Measurements from ENCODE around the gene SELENOP. TPM values are rescaled to one million over a fixed set of nuclear protein-coding genes. Genes with fewer than 3 reads are reported as not detected.
A peak's percentile ranks its signal among the peaks of the same experiment; 100 is the strongest.

SELENOP gene
- total and polyA plus RNA-seq, 2 of the 13 experiments (the other 11 are each of a cell fraction or from before 2014, with no cell fraction given): 1,895 to 2,083 TPM

DNA sequence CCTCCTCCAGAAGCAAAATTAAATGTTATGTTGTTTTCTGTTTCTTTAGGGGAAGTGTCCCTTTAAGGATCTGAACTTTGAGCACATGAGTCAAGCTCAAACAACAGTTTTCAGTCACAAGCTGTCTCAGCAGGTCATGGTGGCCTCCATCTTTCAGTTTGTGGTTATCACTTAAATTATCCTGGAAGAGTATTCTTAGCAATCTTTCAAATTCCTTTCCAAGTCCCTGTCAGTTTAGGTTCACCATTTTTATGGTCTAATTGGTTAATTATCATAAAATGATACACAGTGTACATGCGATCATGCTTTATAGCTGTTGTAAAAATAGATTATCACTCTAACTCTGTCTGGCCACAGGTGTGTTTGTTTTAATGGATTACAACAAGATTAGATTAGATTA is 43.1 kb upstream of the SELENOP start (continued):
- no peak for TF ChIP-seq ZNF547 (CRISPR knock-in tag; IDR thresholded peaks at IDR 0.05)
- TF ChIP-seq FIP1L1 (IDR thresholded peaks at IDR 0.05; ENCODE audit: borderline replicate concordance, insufficient read depth, low read depth, low read length): no peak
- TF ChIP-seq TOPORS (CRISPR knock-in tag; IDR thresholded peaks at IDR 0.05): no peak
- TF ChIP-seq NR2F1 (CRISPR knock-in tag; IDR thresholded peaks at IDR 0.05): no peak
- TF ChIP-seq TCF7L2 (IDR thresholded peaks at IDR 0.05; ENCODE audit: low read depth, low read length): no peak
- peak; percentile 69 for TF ChIP-seq POGZ (CRISPR knock-in tag; IDR thresholded peaks at IDR 0.05)
- TF ChIP-seq ZMYM4 (CRISPR knock-in tag; IDR thresholded peaks at IDR 0.05): peak; percentile 28; the same call in 1 of the 2 replicates
- TF ChIP-seq, protein P1, sequence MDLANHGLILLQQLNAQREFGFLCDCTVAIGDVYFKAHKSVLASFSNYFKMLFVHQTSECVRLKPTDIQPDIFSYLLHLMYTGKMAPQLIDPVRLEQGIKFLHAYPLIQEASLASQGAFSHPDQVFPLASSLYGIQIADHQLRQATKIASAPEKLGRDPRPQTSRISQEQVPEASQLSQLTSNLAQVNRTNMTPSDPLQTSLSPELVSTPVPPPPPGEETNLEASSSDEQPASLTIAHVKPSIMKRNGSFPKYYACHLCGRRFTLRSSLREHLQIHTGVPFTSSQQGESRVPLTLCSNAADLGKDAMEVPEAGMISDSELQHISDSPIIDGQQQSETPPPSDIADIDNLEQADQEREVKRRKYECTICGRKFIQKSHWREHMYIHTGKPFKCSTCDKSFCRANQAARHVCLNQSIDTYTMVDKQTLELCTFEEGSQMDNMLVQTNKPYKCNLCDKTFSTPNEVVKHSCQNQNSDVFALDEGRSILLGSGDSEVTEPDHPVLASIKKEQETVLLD (CRISPR knock-in tag; IDR thresholded peaks at IDR 0.05; ENCODE audit: low read depth): no peak
- TF ChIP-seq POLR2AphosphoS2 (IDR thresholded peaks at IDR 0.05; ENCODE audit: low read depth, low read length): no peak
- no peak for TF ChIP-seq TCF12 (IDR thresholded peaks at IDR 0.05)
- TF ChIP-seq TCF12 (CRISPR knock-in tag; IDR thresholded peaks at IDR 0.05): no peak
- no peak for TF ChIP-seq SIX4 (CRISPR knock-in tag; IDR thresholded peaks at IDR 0.05)
- no peak for TF ChIP-seq HNRNPLL (IDR thresholded peaks at IDR 0.05; ENCODE audit: low read depth, low read length, poor library complexity, severe bottlenecking)
- no peak for TF ChIP-seq WIZ (CRISPR knock-in tag; IDR thresholded peaks at IDR 0.05)
- TF ChIP-seq ZNF782 (CRISPR knock-in tag; IDR thresholded peaks at IDR 0.05; ENCODE audit: borderline replicate concordance): no peak
- TF ChIP-seq ZNF660 (CRISPR knock-in tag; IDR thresholded peaks at IDR 0.05; ENCODE audit: borderline replicate concordance, low read depth): no peak
- TF ChIP-seq, protein P2, sequence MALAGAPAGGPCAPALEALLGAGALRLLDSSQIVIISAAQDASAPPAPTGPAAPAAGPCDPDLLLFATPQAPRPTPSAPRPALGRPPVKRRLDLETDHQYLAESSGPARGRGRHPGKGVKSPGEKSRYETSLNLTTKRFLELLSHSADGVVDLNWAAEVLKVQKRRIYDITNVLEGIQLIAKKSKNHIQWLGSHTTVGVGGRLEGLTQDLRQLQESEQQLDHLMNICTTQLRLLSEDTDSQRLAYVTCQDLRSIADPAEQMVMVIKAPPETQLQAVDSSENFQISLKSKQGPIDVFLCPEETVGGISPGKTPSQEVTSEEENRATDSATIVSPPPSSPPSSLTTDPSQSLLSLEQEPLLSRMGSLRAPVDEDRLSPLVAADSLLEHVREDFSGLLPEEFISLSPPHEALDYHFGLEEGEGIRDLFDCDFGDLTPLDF (CRISPR knock-in tag; IDR thresholded peaks at IDR 0.05): no peak
- TF ChIP-seq, protein P3, sequence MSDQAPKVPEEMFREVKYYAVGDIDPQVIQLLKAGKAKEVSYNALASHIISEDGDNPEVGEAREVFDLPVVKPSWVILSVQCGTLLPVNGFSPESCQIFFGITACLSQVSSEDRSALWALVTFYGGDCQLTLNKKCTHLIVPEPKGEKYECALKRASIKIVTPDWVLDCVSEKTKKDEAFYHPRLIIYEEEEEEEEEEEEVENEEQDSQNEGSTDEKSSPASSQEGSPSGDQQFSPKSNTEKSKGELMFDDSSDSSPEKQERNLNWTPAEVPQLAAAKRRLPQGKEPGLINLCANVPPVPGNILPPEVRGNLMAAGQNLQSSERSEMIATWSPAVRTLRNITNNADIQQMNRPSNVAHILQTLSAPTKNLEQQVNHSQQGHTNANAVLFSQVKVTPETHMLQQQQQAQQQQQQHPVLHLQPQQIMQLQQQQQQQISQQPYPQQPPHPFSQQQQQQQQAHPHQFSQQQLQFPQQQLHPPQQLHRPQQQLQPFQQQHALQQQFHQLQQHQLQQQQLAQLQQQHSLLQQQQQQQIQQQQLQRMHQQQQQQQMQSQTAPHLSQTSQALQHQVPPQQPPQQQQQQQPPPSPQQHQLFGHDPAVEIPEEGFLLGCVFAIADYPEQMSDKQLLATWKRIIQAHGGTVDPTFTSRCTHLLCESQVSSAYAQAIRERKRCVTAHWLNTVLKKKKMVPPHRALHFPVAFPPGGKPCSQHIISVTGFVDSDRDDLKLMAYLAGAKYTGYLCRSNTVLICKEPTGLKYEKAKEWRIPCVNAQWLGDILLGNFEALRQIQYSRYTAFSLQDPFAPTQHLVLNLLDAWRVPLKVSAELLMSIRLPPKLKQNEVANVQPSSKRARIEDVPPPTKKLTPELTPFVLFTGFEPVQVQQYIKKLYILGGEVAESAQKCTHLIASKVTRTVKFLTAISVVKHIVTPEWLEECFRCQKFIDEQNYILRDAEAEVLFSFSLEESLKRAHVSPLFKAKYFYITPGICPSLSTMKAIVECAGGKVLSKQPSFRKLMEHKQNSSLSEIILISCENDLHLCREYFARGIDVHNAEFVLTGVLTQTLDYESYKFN (CRISPR knock-in tag; conservative IDR thresholded peaks at IDR 0.05): peak; percentile 70; the same call in 1 of the 2 replicates
- TF ChIP-seq, protein P4, sequence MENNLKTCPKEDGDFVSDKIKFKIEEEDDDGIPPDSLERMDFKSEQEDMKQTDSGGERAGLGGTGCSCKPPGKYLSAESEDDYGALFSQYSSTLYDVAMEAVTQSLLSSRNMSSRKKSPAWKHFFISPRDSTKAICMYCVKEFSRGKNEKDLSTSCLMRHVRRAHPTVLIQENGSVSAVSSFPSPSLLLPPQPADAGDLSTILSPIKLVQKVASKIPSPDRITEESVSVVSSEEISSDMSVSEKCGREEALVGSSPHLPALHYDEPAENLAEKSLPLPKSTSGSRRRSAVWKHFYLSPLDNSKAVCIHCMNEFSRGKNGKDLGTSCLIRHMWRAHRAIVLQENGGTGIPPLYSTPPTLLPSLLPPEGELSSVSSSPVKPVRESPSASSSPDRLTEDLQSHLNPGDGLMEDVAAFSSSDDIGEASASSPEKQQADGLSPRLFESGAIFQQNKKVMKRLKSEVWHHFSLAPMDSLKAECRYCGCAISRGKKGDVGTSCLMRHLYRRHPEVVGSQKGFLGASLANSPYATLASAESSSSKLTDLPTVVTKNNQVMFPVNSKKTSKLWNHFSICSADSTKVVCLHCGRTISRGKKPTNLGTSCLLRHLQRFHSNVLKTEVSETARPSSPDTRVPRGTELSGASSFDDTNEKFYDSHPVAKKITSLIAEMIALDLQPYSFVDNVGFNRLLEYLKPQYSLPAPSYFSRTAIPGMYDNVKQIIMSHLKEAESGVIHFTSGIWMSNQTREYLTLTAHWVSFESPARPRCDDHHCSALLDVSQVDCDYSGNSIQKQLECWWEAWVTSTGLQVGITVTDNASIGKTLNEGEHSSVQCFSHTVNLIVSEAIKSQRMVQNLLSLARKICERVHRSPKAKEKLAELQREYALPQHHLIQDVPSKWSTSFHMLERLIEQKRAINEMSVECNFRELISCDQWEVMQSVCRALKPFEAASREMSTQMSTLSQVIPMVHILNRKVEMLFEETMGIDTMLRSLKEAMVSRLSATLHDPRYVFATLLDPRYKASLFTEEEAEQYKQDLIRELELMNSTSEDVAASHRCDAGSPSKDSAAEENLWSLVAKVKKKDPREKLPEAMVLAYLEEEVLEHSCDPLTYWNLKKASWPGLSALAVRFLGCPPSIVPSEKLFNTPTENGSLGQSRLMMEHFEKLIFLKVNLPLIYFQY (CRISPR knock-in tag; IDR thresholded peaks at IDR 0.05; ENCODE audit: borderline replicate concordance): peak; percentile 13; the same call in 1 of the 2 replicates
- TF ChIP-seq NCOA2 (CRISPR knock-in tag; IDR thresholded peaks at IDR 0.05): peak; percentile 40
